GM19239 (cell line): ENCODE measurements around the gene CDK3.

ENCODE experiments used
- DNase-seq: peaks from one replicate; pipeline ENCODE4 v3.0.0; 2011; ENCODE audit warnings: low spot score; ENCODE audit not compliant: insufficient read length
- FAIRE-seq: peaks from 2 replicates; lab custom pipeline; 2011; peaks lifted over from hg19 to GRCh38; lab: Jason Lieb, UNC

The CDK3 gene

GRCh38 chr17:76013377-76013932 is 12.8 kb downstream of the CDK3 start:
- no peak for DNase-seq
- no peak for FAIRE-seq

GRCh38 chr17:76014100-76014924 is 13.7 kb downstream of the CDK3 start:
- DNase-seq (peak; percentile 99), FAIRE-seq (peak; percentile 45)

GRCh38 chr17:76014925-76015261 is 14.2 kb downstream of the CDK3 start:
- FAIRE-seq, result no peak
- no peak for DNase-seq

- no peak for DNase-seq
- no peak for FAIRE-seq
Observed at GRCh38 chr17:76017481-76018339, 17.1 kb downstream of the CDK3 start.

- DNase-seq (no peak), FAIRE-seq (no peak)
Observed at GRCh38 chr17:76018340-76018680, 17.7 kb downstream of the CDK3 start.

- no peak for FAIRE-seq
- DNase-seq, result no peak
Observed at GRCh38 chr17:76018801-76019200, 18.1 kb downstream of the CDK3 start.

- FAIRE-seq (no peak), DNase-seq (no peak)
Observed at GRCh38 chr17:76019833-76020467, 19.3 kb downstream of the CDK3 start.

- FAIRE-seq (no peak), DNase-seq (no peak)
Observed at GRCh38 chr17:76022285-76022684, 21.6 kb downstream of the CDK3 start.

- FAIRE-seq (no peak), DNase-seq (no peak)
Observed at GRCh38 chr17:76022973-76023899, 22.6 kb downstream of the CDK3 start.

GRCh38 chr17:76023900-76024237 is 23.2 kb downstream of the CDK3 start:
- DNase-seq (no peak), FAIRE-seq (no peak)

- DNase-seq (no peak), FAIRE-seq (no peak)
Observed at GRCh38 chr17:76024353-76024752, 23.7 kb downstream of the CDK3 start.

- DNase-seq (no peak), FAIRE-seq (no peak)
Observed at GRCh38 chr17:76025294-76025693, 24.6 kb downstream of the CDK3 start.

GRCh38 chr17:76026714-76027158 is 26.1 kb downstream of the CDK3 start:
- no peak for FAIRE-seq

GRCh38 chr17:76027159-76027839 is 26.6 kb downstream of the CDK3 start, which contains the start of gene EVPL:
TSS of gene EVPL (minus strand) at chr17:76027306. CDS start at chr17:76027198, 108 bp downstream.
- FAIRE-seq (no peak), DNase-seq (no peak)

More at GRCh38 chr17:76026714-76027158, 26.1 kb downstream of the CDK3 start:
- DNase-seq, result no peak

- no peak for FAIRE-seq
- no peak for DNase-seq
Observed at GRCh38 chr17:76032073-76032779, 31.6 kb downstream of the CDK3 start.

- DNase-seq, result no peak
- no peak for FAIRE-seq
Observed at GRCh38 chr17:76032780-76033108, 32.1 kb downstream of the CDK3 start.

GRCh38 chr17:76033139-76033538 is 32.5 kb downstream of the CDK3 start:
- no peak for FAIRE-seq
- no peak for DNase-seq
